ENCODE results near the gene RIMKLA. TPM values are rescaled to one million over a fixed set of nuclear protein-coding genes. Genes with fewer than 3 reads are reported as not detected.

RIMKLA gene
- total and polyA plus RNA-seq, 2 of the 13 experiments (the other 11 are each of a cell fraction or from before 2014, with no cell fraction given): 2.5 to 3.8 TPM

GRCh38 chr1:42456010-42456753 is 75.6 kb downstream of the RIMKLA start, which contains the start of the genes PPCS and ZMYND12 (continued):
- TF ChIP-seq, protein P1, sequence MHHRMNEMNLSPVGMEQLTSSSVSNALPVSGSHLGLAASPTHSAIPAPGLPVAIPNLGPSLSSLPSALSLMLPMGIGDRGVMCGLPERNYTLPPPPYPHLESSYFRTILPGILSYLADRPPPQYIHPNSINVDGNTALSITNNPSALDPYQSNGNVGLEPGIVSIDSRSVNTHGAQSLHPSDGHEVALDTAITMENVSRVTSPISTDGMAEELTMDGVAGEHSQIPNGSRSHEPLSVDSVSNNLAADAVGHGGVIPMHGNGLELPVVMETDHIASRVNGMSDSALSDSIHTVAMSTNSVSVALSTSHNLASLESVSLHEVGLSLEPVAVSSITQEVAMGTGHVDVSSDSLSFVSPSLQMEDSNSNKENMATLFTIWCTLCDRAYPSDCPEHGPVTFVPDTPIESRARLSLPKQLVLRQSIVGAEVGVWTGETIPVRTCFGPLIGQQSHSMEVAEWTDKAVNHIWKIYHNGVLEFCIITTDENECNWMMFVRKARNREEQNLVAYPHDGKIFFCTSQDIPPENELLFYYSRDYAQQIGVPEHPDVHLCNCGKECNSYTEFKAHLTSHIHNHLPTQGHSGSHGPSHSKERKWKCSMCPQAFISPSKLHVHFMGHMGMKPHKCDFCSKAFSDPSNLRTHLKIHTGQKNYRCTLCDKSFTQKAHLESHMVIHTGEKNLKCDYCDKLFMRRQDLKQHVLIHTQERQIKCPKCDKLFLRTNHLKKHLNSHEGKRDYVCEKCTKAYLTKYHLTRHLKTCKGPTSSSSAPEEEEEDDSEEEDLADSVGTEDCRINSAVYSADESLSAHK (CRISPR knock-in tag; IDR thresholded peaks at IDR 0.05; ENCODE audit: borderline replicate concordance): no peak
- no peak for TF ChIP-seq FOXJ3 (CRISPR knock-in tag; IDR thresholded peaks at IDR 0.05; ENCODE audit: borderline replicate concordance)
- TF ChIP-seq SRF (IDR thresholded peaks at IDR 0.05; ENCODE audit: low read depth, low read length): no peak; the same call in 1 of the 2 replicates
- no peak for TF ChIP-seq ARNT (IDR thresholded peaks at IDR 0.05)
- TF ChIP-seq GATAD1 (CRISPR knock-in tag; IDR thresholded peaks at IDR 0.05): peak; percentile 39; the same call in 1 of the 2 replicates
- TF ChIP-seq, protein P2, sequence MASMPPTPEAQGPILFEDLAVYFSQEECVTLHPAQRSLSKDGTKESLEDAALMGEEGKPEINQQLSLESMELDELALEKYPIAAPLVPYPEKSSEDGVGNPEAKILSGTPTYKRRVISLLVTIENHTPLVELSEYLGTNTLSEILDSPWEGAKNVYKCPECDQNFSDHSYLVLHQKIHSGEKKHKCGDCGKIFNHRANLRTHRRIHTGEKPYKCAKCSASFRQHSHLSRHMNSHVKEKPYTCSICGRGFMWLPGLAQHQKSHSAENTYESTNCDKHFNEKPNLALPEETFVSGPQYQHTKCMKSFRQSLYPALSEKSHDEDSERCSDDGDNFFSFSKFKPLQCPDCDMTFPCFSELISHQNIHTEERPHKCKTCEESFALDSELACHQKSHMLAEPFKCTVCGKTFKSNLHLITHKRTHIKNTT (CRISPR knock-in tag; IDR thresholded peaks at IDR 0.05): no peak
- no peak for TF ChIP-seq RFXANK (CRISPR knock-in tag; IDR thresholded peaks at IDR 0.05)
- TF ChIP-seq SNAPC5 (CRISPR knock-in tag; IDR thresholded peaks at IDR 0.05; ENCODE audit: borderline replicate concordance): no peak
- no peak for TF ChIP-seq ZNF83 (CRISPR knock-in tag; IDR thresholded peaks at IDR 0.05; ENCODE audit: borderline replicate concordance)
- TF ChIP-seq ZNF772 (CRISPR knock-in tag; IDR thresholded peaks at IDR 0.05): peak; percentile 84
- TF ChIP-seq NFATC3 (CRISPR knock-in tag; IDR thresholded peaks at IDR 0.05): no peak
- no peak; the same call in none of the 2 replicates for TF ChIP-seq NFYB (CRISPR knock-in tag; IDR thresholded peaks at IDR 0.05)
- no peak for TF ChIP-seq SSRP1 (CRISPR knock-in tag; IDR thresholded peaks at IDR 0.05)
- TF ChIP-seq, protein P3, sequence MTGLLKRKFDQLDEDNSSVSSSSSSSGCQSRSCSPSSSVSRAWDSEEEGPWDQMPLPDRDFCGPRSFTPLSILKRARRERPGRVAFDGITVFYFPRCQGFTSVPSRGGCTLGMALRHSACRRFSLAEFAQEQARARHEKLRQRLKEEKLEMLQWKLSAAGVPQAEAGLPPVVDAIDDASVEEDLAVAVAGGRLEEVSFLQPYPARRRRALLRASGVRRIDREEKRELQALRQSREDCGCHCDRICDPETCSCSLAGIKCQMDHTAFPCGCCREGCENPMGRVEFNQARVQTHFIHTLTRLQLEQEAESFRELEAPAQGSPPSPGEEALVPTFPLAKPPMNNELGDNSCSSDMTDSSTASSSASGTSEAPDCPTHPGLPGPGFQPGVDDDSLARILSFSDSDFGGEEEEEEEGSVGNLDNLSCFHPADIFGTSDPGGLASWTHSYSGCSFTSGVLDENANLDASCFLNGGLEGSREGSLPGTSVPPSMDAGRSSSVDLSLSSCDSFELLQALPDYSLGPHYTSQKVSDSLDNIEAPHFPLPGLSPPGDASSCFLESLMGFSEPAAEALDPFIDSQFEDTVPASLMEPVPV (CRISPR knock-in tag; IDR thresholded peaks at IDR 0.05): no peak
- TF ChIP-seq CBFB (CRISPR knock-in tag; IDR thresholded peaks at IDR 0.05): peak; percentile 58; the same call in 1 of the 2 replicates
- TF ChIP-seq POGZ (CRISPR knock-in tag; IDR thresholded peaks at IDR 0.05): peak; percentile 61
- TF ChIP-seq ARNT2 (CRISPR knock-in tag; IDR thresholded peaks at IDR 0.05; ENCODE audit: low read depth): peak; percentile 49
- TF ChIP-seq GPBP1L1 (CRISPR knock-in tag; IDR thresholded peaks at IDR 0.05): no peak
- TF ChIP-seq KDM3A (CRISPR knock-in tag; IDR thresholded peaks at IDR 0.05; ENCODE audit: low read depth): no peak
- TF ChIP-seq PBX3 (CRISPR knock-in tag; IDR thresholded peaks at IDR 0.05; ENCODE audit: borderline replicate concordance): no peak
- TF ChIP-seq DPF2 (CRISPR knock-in tag; IDR thresholded peaks at IDR 0.05; ENCODE audit: borderline replicate concordance, low read depth): no peak
- peak; percentile 58; the same call in 1 of the 2 replicates for TF ChIP-seq YEATS2 (CRISPR knock-in tag; IDR thresholded peaks at IDR 0.05; ENCODE audit: borderline replicate concordance)
- no peak for TF ChIP-seq ZNF530 (CRISPR knock-in tag; IDR thresholded peaks at IDR 0.05; ENCODE audit: low read depth)

Measured in HepG2 (cell line).